ENCODE results near the gene WDR45B. TPM values are rescaled to one million over a fixed set of nuclear protein-coding genes. Genes with fewer than 3 reads are reported as not detected.

Gene WDR45B
- total RNA-seq, 1 donor from 2014 or later: 41.4 TPM

DNA sequence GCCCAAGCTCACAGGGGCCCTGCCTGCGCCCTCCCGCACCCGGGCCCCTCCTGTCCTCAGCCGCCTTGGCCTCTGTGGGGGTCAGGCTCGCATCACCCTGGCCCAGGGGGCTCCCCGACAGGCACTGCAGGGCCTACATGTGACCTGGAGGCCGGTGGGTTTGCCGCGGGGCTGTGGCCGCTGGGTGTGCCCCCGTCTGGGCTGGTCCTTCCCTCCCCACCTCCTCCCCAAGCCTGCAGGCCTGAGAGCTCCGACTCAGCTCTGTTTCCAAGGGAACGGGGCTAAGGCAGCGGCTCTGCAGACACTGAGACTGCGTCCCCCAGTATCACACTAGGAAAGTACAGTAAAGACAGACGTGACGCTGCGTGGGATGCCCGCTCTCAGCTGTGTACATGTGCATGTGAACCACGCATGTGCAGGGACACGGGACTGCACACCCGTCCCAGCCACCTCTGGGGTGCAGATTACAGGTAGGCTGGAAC, 16.5 kb upstream of the WDR45B start:
- no peaks in the 10 kb centered on the region for H3K9me3 ChIP-seq (replicated peaks)
- no peak overlapping the region for H3K4me3 ChIP-seq
- DNase-seq: no peak
- no peak overlapping the region for H3K27ac ChIP-seq (replicated peaks)
- intact Hi-C loops (cut with micrococcal nuclease): no loop called here
- TF ChIP-seq, protein P1, sequence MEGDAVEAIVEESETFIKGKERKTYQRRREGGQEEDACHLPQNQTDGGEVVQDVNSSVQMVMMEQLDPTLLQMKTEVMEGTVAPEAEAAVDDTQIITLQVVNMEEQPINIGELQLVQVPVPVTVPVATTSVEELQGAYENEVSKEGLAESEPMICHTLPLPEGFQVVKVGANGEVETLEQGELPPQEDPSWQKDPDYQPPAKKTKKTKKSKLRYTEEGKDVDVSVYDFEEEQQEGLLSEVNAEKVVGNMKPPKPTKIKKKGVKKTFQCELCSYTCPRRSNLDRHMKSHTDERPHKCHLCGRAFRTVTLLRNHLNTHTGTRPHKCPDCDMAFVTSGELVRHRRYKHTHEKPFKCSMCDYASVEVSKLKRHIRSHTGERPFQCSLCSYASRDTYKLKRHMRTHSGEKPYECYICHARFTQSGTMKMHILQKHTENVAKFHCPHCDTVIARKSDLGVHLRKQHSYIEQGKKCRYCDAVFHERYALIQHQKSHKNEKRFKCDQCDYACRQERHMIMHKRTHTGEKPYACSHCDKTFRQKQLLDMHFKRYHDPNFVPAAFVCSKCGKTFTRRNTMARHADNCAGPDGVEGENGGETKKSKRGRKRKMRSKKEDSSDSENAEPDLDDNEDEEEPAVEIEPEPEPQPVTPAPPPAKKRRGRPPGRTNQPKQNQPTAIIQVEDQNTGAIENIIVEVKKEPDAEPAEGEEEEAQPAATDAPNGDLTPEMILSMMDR (IDR thresholded peaks at IDR 0.05; ENCODE audit: borderline replicate concordance): no peak
- H3K27me3 ChIP-seq (ENCODE audit: low read depth): no peaks in the 10 kb centered on the region
- peaks cover 15% of the 10 kb centered on the region for H3K4me1 ChIP-seq
- peaks cover 16% of the 10 kb centered on the region for H3K36me3 ChIP-seq

DNA sequence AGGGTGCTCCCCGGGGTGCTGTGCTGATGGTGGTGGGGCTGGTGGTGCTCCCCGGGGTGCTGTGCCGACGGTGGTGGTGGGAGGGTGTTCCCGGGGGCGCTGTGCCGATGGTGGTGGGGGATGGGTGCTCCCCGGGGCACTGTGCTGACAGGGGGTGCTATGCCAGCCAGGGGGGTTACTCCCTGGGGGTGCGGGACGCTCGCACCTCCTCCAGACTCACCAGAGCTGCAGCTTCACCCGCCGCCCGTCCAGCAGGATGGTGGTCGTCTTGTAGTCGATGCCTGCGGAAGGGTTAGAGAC, 16.0 kb upstream of the WDR45B start:
- Histone ChIP-seq H3K36me3 (peaks cover 21% of the 10 kb centered on the region), H3K9me3 (replicated peaks) (no peaks in the 10 kb centered on the region), H3K4me3 (no peak overlapping the region), H3K4me1 (peaks cover 10% of the 10 kb centered on the region), H3K27me3 (ENCODE audit: low read depth) (no peaks in the 10 kb centered on the region), H3K27ac (replicated peaks) (no peak overlapping the region)
- TF ChIP-seq, protein P1 (IDR thresholded peaks at IDR 0.05; ENCODE audit: borderline replicate concordance): no peak
- DNase-seq: no peak
- intact Hi-C loops (cut with micrococcal nuclease): no loop called here

DNA sequence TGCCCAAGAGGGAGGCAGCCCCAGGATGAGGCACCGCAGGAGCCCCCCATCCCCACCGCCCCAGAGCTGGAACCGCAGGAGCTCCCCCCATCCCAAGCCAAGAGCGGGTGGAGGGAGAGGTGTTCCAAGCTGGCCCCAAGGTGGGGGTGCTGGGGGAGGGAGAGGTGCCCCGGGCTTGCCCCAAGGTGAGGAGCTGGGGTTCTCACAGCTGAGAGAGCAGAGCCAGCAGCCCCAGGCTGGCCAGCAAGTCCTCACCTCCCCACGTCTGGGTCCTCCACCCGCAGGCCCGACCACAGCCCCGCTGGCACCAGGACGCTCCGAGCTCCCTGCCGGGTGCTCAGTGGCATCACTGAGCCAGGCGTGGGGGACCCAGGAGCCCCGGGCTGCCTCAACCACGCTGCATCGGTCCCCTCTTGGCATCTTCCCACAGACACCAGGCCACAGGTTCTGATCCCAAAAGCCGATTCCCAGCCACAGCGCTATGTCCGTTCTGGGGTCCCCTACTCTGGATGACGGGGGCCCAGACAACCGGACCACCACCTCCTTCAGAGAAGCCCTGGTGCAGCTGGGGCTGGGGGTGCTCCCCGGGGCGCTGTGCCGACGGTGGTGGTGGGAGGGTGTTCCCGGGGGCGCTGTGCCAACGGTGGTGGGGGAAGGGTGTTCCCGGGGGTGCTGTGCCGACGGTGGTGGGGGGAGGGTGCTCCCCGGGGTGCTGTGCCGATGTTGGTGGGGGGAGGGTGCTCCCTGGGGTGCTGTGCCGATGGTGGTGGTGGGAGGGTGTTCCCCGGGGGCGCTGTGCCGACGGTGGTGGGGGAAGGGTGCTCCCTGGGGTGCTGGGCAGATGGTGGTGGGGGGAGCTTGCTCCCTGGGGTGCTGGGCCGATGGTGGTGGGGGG, 15.4 kb upstream of the WDR45B start:
- Histone ChIP-seq H3K4me1 (peaks cover 4% of the 10 kb centered on the region), H3K27ac (replicated peaks) (no peak overlapping the region), H3K9me3 (replicated peaks) (no peaks in the 10 kb centered on the region), H3K4me3 (no peak overlapping the region), H3K27me3 (ENCODE audit: low read depth) (no peaks in the 10 kb centered on the region), H3K36me3 (peaks cover 27% of the 10 kb centered on the region)
- TF ChIP-seq, protein P1 (IDR thresholded peaks at IDR 0.05; ENCODE audit: borderline replicate concordance): no peak
- no peak for DNase-seq
- intact Hi-C loops (cut with micrococcal nuclease): no loop called here

DNA sequence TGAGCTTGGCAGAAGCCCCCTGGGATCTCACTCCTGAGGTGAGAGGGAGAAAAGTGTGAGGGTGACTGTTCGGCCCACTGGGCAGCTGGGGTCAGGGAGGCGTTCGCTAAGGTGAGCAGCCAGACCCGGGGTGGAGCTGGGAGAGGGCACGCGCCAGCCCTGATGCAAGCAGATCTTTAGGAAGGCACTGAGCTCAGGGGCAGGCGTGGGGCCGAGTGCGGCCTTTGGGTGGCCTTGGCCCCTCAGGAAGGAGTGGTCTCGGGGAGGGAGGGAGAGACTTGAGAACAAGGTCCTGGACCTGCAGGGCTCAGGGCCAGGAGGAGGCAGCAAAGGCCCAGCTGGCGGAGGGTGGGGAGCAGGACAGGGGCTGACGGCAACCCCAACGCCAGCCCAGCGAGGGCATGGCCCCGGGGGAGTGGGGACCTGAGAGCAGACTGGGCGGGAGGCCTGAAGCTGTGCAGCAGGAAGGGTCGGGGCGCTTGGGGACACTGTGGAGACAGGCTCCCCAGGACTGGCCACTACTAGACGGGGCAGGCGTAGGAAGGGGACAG, 14.5 kb upstream of the WDR45B start:
- Histone ChIP-seq H3K27me3 (ENCODE audit: low read depth) (no peaks in the 10 kb centered on the region), H3K4me3 (no peak overlapping the region), H3K4me1 (no peaks in the 10 kb centered on the region), H3K27ac (replicated peaks) (no peak overlapping the region), H3K36me3 (peaks cover 35% of the 10 kb centered on the region), H3K9me3 (replicated peaks) (no peaks in the 10 kb centered on the region)
- TF ChIP-seq, protein P1 (IDR thresholded peaks at IDR 0.05; ENCODE audit: borderline replicate concordance): no peak
- DNase-seq: no peak
- intact Hi-C loops (cut with micrococcal nuclease): no loop called here

DNA sequence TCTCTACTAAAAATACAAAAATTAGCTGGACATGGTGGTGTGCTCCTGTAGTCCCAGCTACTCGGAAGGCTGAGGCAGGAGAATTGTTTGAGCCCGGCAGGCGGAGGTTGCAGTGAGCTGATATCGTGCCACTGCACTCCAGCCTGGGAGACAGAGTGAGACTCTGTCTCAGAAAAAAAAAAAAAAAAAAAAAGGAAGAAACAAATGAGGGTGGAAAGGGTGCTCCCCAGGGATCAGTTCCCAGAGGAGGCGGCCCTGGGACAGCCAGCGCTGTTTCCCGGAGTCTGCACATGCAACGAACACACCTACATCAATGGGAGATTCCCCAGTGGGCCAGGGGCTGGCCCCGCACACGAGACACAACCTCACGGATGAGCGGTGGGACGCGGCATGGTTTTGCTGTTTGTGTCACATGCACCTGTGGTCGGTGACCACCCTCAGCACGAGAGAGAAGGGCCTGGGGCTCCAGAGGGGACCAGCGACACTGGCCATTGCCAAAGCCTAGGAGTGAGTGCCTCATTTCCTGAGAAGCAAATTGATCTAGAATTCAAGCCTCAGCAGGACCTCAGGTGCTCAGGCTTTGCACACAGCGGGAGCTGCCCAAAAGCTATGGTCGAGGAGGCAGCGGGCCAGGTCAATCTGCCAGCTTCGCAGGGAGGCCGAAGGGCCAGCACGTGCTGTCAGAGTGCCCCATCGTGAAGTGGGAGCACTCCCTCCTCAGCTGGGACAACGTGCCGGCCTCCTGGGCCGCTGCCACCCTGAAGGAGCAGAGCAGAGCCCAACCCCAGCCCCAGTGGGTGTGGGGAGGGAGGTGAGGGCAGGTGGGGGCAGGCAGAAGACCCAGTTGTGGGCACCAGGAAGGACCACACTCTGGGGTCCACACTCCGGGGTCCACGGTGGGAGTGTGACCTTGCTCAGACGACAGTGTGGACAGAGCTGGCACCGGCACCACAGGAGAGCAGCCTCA, 13.8 kb upstream of the WDR45B start:
- H3K9me3 ChIP-seq (replicated peaks): no peaks in the 10 kb centered on the region
- H3K27ac ChIP-seq (replicated peaks): no peak overlapping the region
- no peak for DNase-seq
- TF ChIP-seq, protein P1 (IDR thresholded peaks at IDR 0.05; ENCODE audit: borderline replicate concordance): no peak
- H3K27me3 ChIP-seq (ENCODE audit: low read depth): no peaks in the 10 kb centered on the region
- peaks cover 42% of the 10 kb centered on the region for H3K36me3 ChIP-seq
- H3K4me3 ChIP-seq: no peak overlapping the region
- intact Hi-C loops (cut with micrococcal nuclease): no loop called here
- H3K4me1 ChIP-seq: no peaks in the 10 kb centered on the region
